ENCODE results near the gene KCNQ2. TPM values are rescaled to one million over a fixed set of nuclear protein-coding genes. Genes with fewer than 3 reads are reported as not detected.

KCNQ2 gene
- total RNA-seq, 1 experiment from 2014 or later, result 0.17 TPM

DNA sequence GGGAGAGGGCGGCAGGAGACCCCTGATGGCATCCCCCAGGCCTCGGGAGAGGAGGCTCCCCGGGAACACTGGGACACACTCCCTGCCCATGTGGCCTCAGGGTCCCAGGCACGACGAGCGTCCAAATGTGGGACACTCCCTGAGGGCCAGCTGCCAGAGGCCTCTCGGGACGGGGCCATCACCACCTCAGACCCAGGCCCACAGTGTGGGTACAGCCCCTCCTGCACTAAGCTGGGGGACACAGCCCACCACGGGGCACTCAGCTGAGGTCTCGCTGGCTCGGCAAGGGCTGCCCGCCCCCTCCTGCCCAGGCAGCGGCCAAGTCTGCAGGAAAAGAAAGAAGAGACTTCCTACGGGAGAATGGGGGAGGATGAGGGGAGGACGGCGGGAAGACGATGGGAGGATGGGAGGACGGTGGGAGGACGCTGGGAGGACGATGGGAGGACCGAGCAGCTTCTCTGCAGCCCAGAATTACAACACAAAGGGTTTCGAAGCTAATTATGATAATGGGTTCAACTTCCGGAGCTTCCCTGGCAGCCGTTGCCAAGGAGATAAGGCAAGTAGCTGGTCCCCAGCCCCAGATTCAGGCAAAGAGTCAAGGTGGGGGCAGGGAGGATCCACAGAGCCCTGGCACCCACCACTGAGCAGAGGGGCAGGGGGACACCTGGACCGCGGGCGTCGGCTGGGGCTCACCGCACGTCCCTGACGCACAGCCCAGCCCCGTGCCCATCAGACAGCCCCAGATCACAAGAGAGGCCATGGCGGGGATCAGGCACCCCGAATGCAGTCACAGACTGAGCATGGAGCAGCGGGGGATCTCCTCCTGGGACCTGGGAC lies 17.5 kb downstream of the KCNQ2 start:
- no peak for DNase-seq (ENCODE audit: low read depth)

DNA sequence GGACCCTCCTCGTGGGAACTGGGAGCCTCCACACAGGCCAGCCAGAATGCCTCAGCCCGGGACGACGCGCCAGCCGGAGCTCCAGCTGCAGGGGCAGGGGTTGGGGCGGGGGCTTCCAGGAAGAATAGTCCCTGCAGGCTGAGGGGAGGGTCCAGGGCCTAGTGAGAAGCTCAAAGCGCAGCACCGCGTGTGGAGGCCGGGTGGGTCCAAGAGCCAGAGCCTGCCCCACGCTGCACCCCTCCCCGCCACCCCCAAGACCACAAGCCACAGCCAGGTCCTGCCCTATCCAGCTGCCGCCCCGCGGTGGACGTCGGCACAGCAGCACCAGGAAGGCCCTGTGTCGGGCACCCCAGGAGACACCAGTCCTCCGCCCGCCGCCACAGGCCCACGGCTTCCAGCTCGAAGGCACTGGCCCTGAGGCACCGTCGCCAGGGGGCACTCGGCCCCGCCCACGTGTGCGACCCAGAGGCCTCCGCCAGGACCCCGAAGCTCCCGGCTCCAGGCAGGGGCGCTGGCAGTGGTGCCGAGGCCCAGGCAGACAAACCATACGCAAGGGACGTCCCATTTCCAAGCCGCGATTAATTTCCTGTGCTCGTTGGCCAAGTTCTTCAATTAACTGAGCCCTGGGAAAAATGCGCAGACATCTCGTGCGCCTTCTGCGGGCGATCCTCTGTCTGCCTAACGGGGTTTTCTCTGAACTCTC lies 19.5 kb downstream of the KCNQ2 start:
- DNase-seq (ENCODE audit: low read depth), result peak; percentile 62

DNA sequence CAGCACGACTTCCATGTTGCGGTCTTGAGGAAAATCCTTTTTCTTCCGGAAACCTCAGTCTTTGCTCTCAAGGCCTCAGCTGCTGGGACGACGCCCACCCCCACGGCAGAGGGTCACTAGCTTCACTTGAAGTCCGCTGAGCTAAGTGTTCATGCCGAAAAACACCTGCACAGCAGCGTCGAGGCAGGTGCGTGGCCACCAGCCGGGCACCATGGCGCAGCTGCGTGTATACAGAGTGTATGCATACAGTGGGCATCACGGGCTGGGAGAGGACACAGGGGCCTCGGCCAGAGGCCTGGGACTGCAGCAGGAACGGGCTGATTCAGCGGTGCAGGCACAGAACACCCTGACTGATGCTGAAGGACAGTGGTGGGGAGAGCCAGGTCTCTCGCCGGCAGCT lies 20.1 kb downstream of the KCNQ2 start:
- no peak for DNase-seq (ENCODE audit: low read depth)

DNA sequence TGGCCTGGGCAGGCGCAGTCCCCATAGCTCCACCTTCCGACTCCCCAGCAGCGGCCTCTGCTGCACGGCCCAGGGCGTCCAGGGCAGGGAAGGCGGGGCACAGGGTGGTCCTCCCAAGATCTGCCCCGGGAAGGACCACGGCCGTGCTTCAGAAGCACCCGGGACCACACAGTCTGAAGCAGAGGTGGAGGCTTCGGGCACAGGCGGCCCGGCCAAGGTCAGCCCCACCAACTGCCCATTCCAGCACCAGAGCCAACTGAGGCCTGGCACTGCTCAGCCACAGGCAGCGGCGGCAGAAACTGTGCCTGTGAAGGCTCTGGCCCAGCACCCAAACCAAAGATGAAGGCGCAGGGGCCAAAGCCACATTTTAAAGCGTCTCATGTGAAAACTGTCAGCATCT lies 20.6 kb downstream of the KCNQ2 start:
- no peak for DNase-seq (ENCODE audit: low read depth)

DNA sequence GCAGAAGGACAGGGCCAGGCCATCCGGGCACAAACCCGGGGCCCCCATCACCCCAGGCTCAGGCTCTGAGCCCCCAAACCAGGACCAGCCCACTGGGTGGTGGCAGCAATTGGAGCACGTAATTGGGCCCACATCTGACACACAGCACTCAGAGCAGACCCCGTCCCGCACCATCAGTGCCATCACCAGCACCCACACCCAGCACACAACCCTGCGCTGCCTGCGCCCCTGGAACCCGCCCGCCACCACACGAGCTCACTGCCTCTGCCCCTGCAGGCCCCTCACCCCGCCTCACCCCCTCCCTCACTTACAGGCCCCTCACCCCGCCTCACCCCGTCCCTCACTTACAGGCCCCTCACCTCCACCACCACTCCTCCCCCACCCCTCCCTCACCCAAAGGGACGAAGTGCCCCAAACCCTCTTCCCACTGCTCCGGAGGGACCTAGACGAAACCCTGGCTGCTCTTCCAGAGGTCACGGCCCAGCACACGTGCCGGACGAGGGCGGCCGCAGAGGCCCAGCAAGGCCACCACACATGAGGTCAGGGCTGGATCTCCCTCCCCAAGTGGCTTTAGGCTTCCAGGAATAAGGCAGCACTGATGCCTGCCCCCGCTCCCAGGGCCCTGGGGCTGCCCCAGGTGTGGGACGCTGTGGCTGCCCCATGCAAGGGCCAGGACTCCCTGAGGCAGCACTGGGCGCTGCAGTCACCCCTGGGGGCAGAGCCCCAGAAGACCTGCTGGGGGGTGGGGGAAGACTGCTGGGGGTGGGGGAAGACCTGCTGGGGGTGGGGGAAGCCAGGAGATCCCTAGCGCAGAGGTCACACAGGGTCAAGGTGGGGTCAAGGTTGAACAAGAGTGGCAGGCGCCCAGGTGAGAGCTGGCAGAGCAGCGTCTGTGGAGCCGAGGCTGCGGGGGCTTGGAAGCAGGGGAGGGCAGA lies 22.4 kb downstream of the KCNQ2 start:
- no peak for DNase-seq (ENCODE audit: low read depth)

DNA sequence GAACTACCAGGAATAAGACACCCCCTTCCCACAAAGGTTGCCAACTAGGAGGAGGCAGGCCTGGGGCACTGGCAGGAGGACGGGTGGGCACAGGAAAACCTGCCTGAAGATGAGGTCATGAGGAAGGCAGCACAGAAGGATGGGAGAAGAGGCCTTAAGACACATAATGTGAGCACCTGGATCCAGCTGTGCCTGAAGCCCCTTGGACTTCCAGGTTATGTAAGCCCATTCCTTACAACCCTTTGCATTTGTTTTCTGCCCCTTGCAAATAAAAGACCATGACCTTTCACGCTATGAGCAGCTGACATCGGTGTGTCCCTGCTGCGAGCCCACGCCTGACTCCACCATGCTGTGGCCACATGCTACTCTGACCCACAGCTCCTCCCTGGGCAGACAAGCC lies 23.4 kb downstream of the KCNQ2 start:
- no peak for DNase-seq (ENCODE audit: low read depth)

DNA sequence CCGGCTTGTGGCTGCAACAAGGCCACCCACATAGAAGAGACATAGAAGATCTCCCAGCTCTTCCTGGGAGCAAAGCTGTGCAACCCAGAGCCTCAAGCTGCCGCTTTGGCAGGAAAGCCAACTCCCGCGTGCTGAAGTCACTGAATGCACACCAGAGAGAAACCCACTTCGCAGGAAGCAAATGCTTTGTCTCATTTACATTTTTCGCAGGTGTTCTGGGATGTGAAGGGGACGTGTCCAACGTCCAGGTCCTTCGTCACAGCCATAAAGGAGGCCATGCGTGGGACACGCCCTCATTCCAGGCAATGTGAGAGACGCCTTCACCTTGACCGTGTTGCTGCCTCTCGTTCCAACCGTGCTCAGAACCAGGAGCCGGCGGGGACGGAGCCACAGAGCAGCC lies 24.4 kb downstream of the KCNQ2 start:
- DNase-seq (ENCODE audit: low read depth), result no peak

DNA sequence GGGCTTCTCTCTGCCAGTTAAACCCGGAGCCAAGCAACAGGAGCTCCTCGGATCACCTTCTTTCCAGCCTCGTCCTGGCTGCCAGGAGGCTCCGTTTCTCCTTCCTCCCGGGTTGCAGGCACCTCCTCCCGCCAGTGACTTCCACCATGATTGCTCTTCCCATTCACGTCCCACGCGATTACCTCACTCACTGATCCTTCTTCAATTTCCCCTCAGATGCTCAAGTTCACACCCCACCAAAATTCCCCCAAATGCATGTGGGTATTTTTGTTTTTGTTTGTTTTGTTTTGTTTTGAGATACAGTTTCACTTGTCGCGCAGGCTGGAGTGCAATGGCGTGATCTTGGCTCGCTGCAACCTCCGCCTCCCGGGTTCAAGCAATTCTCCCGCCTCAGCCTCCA lies 25.1 kb downstream of the KCNQ2 start:
- no peak for DNase-seq (ENCODE audit: low read depth)

DNA sequence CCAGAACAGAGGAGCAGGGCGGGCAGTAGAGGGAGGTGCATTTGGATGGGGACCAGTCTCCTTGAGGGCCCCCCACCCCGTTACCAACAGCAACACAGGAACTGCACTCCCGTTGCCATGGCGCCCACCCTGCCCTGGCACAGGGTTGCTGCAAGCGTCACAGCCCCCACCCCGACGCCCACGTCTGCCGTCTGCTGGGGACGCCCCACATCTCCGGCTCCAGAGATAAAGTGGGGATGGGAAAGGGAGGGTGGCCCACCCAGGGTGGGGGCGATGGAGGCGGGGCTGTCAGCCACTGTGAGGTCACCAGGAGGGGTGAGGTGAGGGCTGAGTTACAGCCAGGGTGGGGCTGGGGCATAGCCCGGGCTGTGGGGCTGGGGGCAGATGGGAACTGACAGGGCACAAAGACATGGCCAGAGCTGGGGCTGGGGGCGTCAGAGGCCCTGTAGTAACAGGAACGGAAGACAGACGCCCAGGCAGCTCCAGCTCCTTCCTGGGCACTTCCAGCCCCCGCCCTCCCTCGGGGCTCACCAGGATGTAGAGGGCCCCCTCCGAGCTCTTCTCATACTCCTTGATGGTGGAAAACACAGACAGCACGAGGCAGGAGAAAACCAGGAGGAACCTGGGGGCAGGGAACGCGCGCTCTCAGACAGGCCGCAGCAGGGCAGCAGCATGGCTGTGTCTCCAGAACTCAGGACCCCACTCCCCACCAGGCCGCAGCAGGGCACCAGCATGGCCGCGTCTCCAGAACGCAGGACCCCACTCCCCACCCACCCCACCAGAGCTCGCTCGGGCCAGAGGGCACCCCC lies 26.0 kb downstream of the KCNQ2 start:
- no peak for DNase-seq (ENCODE audit: low read depth)

DNA sequence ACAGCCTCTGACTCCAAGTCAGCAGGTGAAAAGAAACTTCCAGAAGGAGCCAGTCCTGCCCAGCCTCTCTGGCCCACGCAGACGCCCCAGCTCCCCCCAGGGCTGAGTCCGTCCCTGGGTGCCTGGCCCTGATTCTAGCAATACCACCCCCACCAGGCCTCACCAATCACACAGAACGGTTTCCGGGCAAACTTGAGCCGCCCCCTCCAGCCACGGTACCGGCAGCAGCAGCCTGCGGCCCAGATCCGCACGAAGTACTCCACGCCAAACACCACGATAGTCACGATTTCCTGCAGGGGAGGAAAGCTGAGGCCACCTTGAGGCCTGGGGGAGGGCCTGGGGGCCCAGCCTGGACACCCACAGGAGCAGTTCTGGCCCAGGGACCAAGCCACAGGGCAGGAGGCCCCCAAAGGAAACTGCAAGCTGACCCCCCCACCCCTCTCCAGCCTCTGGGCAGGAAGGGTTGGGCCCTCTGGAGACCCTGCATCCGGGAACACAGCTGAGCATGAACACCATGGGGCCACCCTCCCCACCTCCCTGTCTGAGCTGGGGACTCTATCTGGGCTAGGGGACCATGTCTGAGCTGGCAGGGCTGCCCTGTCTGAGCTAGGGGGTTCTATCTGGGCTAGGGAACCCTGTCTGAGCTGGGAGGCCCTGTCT lies 27.2 kb downstream of the KCNQ2 start:
- DNase-seq (ENCODE audit: low read depth), result no peak

DNA sequence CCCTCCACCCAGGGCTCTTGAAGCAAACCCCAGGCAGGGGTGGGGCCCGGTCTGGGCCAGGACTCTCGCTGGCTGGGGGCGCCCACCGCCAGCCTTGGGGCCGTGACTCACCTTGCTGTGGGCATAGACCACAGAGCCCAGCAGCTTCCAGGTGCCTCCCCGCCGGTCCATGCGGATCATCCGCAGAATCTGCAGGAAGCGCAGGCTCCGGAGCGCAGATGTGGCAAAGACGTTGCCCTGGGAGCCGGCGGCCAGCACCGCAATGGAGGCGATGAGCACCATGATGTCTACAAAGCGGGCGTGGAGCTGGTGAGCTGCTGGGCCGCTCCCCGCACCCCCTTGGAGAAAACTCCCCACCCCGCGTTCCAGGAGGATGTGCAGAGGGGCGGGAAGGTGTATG lies 27.9 kb downstream of the KCNQ2 start:
- DNase-seq (ENCODE audit: low read depth), result no peak

DNA sequence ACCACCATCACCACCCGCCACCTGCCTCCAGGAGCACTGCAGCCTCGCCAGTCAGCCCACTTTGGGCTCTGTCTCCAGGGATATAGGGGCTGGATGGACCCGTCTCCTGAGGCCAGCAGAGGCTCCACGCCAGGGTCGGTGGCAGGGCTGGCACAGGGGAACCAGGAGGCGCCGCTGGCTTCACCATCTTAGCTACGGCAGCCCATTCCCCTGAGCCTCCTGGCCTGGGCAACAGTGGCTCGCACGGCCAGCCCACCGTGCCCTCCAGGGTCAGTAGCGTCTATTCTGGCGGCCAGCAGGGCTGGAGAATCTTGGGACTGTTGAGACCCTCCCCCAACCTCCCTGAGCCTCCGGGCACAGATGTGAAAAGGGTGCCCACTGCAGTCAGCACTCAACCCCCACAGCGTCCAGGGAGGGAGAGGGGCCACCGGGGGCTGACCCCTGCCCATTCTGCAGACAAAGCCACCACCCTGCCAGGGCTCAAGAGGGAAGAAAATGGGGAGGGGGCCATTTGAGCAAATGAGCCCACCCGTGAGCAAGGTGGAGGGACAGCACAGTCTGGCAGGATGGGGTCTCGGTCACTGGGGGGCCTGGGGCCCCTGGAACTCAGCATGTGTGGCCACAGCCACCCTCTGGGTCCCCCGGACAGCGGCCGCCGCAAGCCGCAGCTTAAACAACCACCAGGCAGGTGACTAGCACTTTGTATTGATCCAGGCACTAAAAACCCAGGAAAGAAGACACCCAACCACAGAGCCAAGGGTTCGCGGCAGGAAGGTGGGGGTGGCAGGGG lies 28.7 kb downstream of the KCNQ2 start:
- no peak for DNase-seq (ENCODE audit: low read depth)

DNA sequence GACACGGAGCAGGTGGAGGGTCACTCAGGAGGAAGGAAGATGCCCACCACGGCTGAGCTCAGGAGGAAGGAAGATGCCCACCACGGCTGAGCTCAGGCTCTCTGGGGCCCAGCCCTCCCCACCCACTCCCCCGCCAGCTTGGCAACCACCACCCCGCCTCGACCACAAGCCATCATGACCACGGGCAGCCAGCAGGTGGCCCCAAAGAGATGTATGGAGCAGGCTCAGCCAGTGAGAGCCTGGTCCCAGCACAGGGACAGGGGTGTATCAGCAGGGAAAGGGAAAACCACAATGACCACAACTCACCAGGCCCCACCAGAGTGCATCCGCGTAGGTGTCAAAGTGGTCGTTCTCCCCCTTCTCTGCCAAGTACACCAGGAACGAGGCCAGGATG lies 30.4 kb downstream of the KCNQ2 start:
- peak; percentile 71 for DNase-seq (ENCODE audit: low read depth)

DNA sequence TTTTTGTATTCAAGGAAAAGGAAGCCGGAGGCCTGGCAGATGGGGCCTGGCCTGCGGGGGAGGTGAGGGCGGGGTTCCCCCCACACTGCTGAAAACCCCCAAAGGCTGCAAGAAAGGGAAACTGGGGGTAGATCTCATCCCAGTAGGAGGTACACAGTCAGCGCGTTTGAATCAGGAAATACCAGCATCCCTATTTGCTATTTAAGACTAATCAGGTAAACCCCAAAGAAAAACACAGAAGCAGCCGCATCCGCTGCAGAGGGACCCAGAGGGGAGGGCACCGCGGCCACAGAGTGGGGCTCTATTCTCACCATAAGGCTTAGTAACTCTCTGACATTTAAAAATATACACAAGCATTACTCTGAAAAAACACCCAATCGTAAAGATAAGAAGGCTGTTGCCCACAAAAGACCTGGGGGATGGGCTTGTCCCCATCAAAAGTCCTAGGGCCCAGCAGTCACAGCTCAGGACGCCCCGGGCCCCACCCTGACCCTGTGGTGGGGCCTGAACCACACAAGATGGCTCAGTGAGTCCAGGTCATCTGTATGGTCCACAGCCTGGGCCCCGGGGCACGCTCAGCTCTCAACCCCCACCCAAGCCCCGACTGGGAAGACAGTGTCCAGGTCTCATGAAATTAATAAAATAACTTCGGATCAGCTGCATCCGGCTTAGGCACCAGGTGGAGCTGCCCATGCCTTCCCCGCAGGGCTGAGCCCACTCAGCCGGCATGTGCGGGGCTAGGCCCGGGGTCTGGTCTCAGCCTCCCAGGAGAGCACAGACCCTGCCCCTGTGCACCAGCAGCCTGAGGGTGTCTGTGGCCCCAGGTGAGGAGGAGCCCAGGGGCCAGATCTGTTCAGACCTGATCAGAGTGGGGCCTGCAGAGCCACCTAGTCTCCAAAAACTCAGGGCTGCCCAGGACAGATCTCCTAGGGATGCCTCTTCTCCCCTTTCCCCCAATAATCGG lies 31.0 kb downstream of the KCNQ2 start:
- DNase-seq (ENCODE audit: low read depth), result peak; percentile 68

DNA sequence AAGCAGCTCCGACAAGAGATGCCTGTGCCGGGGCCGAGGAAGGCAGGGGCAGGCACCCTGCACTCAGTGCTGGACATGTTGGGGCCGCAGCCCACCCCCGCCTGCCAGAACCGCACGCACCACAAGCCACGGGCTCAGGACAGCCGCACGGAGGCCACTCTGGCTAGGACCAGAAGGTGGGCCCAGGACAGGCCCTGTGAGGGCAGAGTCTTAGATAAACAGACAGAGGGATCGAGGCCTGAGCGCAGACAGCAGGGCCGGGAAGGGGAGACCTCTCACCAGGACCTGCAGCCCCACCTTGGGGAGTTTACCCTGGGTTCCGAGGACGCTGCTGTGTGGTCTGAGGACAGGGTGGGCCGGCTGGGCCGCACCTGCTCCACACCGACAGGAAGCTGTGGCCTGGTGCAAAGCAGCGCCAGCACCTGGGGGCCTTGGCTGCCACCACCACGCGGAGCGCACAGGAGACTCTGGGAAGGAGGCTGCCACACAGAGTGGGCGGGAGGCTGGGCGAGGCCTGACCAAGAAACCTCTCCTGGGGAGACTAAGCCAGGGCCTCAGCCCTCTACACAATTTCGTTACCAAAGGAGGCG lies 32.0 kb downstream of the KCNQ2 start:
- no peak for DNase-seq (ENCODE audit: low read depth)

DNA sequence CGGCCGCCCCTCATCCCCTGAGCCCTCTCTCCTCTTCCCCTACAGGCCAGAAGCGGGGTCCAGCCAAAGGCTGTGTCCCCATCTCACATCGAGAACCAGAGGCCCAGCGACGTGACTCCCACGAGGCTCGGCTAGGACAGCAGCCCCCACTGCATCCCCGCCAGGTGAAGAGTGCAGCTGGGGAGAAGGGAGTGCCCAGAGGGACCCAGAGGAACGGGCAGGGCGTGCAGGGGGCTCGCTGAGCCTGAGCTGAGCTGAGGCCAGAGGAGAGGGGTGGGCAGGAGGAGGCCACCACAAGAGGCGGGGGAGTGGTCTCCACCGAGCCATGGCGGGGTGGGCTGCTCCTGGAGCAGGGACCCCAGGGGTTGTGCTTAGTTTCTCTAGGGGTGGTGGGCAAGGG lies 32.6 kb downstream of the KCNQ2 start:
- DNase-seq (ENCODE audit: low read depth), result no peak

DNA sequence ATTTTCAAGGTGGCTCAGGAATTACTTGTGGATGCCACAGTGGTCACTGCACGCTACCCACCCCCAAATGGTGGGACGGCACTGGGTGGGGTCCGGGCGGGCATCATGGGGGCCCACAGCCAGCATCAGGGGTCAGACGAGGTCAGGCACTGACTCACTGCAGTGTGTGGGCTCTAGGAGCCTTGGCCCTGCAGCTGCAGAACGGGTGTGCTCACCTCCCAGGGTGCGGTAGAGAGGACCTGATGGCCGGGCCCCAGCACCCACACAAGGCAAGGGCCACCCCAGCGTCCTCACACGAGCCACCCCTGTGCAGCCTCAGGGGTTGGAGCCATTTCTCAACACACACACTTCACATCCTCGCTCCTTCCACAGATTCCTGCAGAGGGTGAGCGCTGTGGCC lies 34.3 kb downstream of the KCNQ2 start:
- DNase-seq (ENCODE audit: low read depth), result no peak

DNA sequence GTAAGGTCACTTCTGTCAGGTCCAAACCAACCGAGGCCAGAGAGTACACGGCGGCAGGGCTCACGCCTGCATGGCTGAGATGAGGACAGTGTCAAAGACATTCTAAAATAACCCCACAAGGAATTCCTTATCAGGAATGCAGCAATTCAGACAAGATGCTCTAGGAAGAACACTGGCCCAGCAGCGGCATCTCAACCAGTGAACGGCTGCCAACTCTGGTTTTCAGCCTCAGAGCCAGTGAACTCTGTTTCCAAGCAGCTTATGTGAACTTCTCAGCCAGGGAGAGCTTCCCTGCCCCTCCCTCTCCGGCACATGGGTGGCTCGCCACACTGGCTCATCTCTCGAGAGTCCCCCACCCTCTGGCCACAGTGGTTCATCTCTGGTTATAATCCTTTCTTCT lies 36.9 kb downstream of the KCNQ2 start:
- DNase-seq (ENCODE audit: low read depth), result no peak
